ENCODE measurements around the gene LRRC75A. TPM values are rescaled to one million over a fixed set of nuclear protein-coding genes. Genes with fewer than 3 reads are reported as not detected.

Gene LRRC75A
- total and polyA plus RNA-seq, 2 donors (not counting 3 experiments of a cell fraction or from before 2014, with no cell fraction given), result 3.7 to 6.1 TPM

DNA sequence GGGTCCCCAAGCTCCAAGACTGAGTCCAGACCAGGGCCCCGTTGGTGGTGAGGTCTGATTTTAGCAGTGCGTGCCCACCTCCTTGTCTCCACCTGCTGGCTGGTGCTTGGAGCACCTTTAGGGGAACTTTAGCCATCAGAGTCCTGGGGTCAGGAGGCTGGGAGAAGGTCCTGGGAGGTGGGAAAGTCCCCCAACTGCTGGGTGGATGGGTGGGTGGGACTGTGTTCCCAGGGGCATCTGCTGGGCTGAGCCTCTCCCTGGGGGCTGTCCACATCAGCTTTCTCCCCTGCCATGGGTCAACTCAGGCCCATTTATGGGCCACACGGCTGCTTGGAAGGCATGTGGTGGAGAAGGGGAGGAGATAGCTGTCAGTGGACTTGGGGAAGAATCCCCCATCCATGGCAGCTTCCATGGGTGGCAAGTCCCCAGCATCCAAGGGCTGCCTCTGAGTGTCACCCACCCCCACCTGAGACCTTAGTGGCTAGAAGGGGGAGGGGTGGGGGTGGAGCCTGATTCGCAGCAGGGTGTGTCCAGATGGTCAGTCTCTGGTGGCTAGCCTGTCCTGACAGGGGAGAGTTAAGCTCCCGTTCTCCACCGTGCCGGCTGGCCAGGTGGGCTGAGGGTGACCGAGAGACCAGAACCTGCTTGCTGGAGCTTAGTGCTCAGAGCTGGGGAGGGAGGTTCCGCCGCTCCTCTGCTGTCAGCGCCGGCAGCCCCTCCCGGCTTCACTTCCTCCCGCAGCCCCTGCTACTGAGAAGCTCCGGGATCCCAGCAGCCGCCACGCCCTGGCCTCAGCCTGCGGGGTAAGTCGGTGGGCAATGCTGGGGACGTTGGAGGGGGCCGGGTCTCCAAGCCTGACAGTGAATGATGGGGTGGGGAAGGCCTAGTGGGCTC, 76.7 kb downstream of the LRRC75A start, which contains the start of gene TRPV2:
Gene TRPV2 (plus strand): TSS at position 541 of the 894 bp plus-strand sequence. CDS start 2,098 bp downstream, outside the sequence.
- H3K4me3 ChIP-seq (replicated peaks in 1 of 3; ENCODE audit: insufficient read depth in 1 of 3, low read depth in 1 of 3, low read length in 3 of 3), result no peak within 1 kb of the TSS
- no peaks in the 10 kb centered on the region for H3K36me3 ChIP-seq (ENCODE audit: control insufficient read depth in 2 of 2, extremely low read depth in 1 of 2, insufficient read depth in 2 of 2, low read length in 2 of 2)
- H3K4me1 ChIP-seq (ENCODE audit: control insufficient read depth, extremely low read depth, insufficient read depth, low read length), result peaks cover 23% of the 10 kb centered on the region
- no peak within 1 kb of the TSS for H3K4me2 ChIP-seq (ENCODE audit: insufficient read depth, low read length)
- no peak within 1 kb of the TSS for H3K9ac ChIP-seq (replicated peaks; ENCODE audit: extremely low read depth, insufficient read depth, low read length)
- no peak for DNase-seq (ENCODE audit: low read depth, low spot score)
- peak within 1 kb of the TSS; percentile 77 for H2AFZ ChIP-seq (ENCODE audit: low read depth, low read length)
- no peak within 1 kb of the TSS for H3K27ac ChIP-seq (ENCODE audit: insufficient read depth, low read depth, low read length)
- H3K79me2 ChIP-seq (ENCODE audit: control insufficient read depth, insufficient read depth, low read length), result no peaks in the 10 kb centered on the region
- ChIA-PET POLR2A (no interaction called here), CTCF (interaction anchor here (0.8 to 1.6 kb wide), 6 partner anchors 13 to 62 kb away, joined by 3 to 7 read pairs (median 3); partner anchors contain the start of gene CENPV)
- FAIRE-seq, result no peak
- no peaks in the 10 kb centered on the region for H3K27me3 ChIP-seq (ENCODE audit: control insufficient read depth in 2 of 2, insufficient read depth in 2 of 2, low read length in 2 of 2)
- TF ChIP-seq, protein P1, sequence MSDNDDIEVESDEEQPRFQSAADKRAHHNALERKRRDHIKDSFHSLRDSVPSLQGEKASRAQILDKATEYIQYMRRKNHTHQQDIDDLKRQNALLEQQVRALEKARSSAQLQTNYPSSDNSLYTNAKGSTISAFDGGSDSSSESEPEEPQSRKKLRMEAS (IDR thresholded peaks at IDR 0.05; ENCODE audit: insufficient read depth, insufficient read length), result no peak
- TF ChIP-seq POLR2AphosphoS5 (IDR thresholded peaks at IDR 0.05; ENCODE audit: insufficient read depth, low read depth, low read length) (no peak), EZH2 (IDR thresholded peaks at IDR 0.05; ENCODE audit: borderline replicate concordance, low read depth, low read length, severe bottlenecking) (no peak), JUN (IDR thresholded peaks at IDR 0.05; ENCODE audit: borderline replicate concordance, insufficient read depth, insufficient read length, low read depth) (no peak), MYC (IDR thresholded peaks at IDR 0.05; ENCODE audit: low read depth, low read length) (no peak), POLR2A (IDR thresholded peaks at IDR 0.05; ENCODE audit: low read depth, low read length) (no peak), GATA2 (IDR thresholded peaks at IDR 0.05; ENCODE audit: insufficient read depth, insufficient read length, low read depth, low read length) (no peak), FOS (IDR thresholded peaks at IDR 0.05; ENCODE audit: borderline replicate concordance, insufficient read depth, low read length) (no peak)
- TF ChIP-seq, protein P2, sequence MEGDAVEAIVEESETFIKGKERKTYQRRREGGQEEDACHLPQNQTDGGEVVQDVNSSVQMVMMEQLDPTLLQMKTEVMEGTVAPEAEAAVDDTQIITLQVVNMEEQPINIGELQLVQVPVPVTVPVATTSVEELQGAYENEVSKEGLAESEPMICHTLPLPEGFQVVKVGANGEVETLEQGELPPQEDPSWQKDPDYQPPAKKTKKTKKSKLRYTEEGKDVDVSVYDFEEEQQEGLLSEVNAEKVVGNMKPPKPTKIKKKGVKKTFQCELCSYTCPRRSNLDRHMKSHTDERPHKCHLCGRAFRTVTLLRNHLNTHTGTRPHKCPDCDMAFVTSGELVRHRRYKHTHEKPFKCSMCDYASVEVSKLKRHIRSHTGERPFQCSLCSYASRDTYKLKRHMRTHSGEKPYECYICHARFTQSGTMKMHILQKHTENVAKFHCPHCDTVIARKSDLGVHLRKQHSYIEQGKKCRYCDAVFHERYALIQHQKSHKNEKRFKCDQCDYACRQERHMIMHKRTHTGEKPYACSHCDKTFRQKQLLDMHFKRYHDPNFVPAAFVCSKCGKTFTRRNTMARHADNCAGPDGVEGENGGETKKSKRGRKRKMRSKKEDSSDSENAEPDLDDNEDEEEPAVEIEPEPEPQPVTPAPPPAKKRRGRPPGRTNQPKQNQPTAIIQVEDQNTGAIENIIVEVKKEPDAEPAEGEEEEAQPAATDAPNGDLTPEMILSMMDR (IDR thresholded peaks at IDR 0.05; ENCODE audit: extremely low read depth in 1 of 2, insufficient read depth in 1 of 2, low read depth in 1 of 2, low read length in 2 of 2), result peak in 1 of 2 donors; percentile 13
- no peaks in the 10 kb centered on the region for H4K20me1 ChIP-seq (replicated peaks; ENCODE audit: control insufficient read depth, extremely low read depth, insufficient read depth, low read length)
- no TSS peak for BruUV-seq (replicated peaks)
- H3K9me1 ChIP-seq (replicated peaks; ENCODE audit: control insufficient read depth, extremely low read depth, insufficient read depth, low read length), result no peaks in the 10 kb centered on the region
- intact Hi-C loops (cut with micrococcal nuclease) (loop anchor here (10.0 kb wide), 1 partner anchor 50 kb away; no protein-coding TSS in a partner anchor), dilution Hi-C loops (cut with MboI; ENCODE audit: extremely low pct_ligation_motif_present, low sequenced_read_pairs) (no loop called here)
- no peaks in the 10 kb centered on the region for H3K9me3 ChIP-seq (replicated peaks; ENCODE audit: control insufficient read depth, insufficient read depth, low read length)

Data from endothelial cell of umbilical vein (primary cell).